Fibroblast of lung (primary cell): Measurements from ENCODE around the gene TSEN54.

ENCODE experiments used
- EZH2 ChIP-seq: IDR thresholded peaks from 2 replicates; pipeline ENCODE4 v1.5.1; 2012; ENCODE audit warnings: low read length, control low read depth, mild to moderate bottlenecking; ENCODE audit errors: missing control alignments
- TF ChIP-seq, protein P1 (sequence below), 2 donors: IDR thresholded peaks in 1 of 2; conservative IDR thresholded peaks in 1 of 2; 1 replicate in 1 of 2; 2 replicates in 1 of 2; pipeline ENCODE4 v1.5.1; 2011 to 2012; ENCODE audit warnings: low read length in 2 of 2, control low read depth in 1 of 2, inconsistent platforms in 1 of 2, low read depth in 1 of 2, mild to moderate bottlenecking in 1 of 2

DNA sequence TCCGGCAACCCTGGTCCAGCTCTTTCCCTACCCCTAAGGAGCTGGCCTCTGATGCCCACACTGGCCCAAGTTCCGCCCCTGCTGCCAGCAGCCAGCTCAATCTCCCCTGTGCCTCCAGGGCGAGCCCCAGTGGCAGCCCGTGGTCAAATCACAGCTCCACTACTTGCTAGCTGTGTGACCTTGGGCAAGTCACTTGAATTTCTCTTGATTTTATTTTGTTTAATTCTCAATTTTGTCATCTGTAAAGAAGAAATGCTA, 11.2 kb upstream of the TSEN54 start:
- TF ChIP-seq, protein P1, sequence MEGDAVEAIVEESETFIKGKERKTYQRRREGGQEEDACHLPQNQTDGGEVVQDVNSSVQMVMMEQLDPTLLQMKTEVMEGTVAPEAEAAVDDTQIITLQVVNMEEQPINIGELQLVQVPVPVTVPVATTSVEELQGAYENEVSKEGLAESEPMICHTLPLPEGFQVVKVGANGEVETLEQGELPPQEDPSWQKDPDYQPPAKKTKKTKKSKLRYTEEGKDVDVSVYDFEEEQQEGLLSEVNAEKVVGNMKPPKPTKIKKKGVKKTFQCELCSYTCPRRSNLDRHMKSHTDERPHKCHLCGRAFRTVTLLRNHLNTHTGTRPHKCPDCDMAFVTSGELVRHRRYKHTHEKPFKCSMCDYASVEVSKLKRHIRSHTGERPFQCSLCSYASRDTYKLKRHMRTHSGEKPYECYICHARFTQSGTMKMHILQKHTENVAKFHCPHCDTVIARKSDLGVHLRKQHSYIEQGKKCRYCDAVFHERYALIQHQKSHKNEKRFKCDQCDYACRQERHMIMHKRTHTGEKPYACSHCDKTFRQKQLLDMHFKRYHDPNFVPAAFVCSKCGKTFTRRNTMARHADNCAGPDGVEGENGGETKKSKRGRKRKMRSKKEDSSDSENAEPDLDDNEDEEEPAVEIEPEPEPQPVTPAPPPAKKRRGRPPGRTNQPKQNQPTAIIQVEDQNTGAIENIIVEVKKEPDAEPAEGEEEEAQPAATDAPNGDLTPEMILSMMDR (conservative IDR thresholded peaks at IDR 0.05 in 1 of 2, IDR thresholded peaks at IDR 0.05 in 1 of 2; ENCODE audit: low read depth in 1 of 2, low read length in 2 of 2), result no peak
- TF ChIP-seq EZH2, result no peak
